ENCODE results near the gene SLC44A4. TPM values are rescaled to one million over a fixed set of nuclear protein-coding genes. Genes with fewer than 3 reads are reported as not detected.
A peak's percentile ranks its signal among the peaks of the same experiment; 100 is the strongest.
"Not testable (repeated sequence)": the region's sequence is repeated elsewhere in the genome, so short reads cannot be mapped to it uniquely, and the experiment has no call there.

The SLC44A4 gene
- total and polyA plus RNA-seq, 9 of the 15 experiments (the other 6 are each of a cell fraction or from before 2014, with no cell fraction given): 7.9 to 18.6 (median 11.2) TPM

- CTCF ChIA-PET (ENCODE audit: low intra/inter-chr PET ratio): interaction anchor here (0.6 kb wide), 1 partner anchor 10 kb away, joined by 3 read pairs; no protein-coding TSS in a partner anchor
- POLR2A ChIA-PET: interaction anchor here (0.6 to 15.7 kb wide), 26 partner anchors 2 to 297 kb away, joined by 3 to 229 read pairs (median 5); partner anchors contain the start of genes ABHD16A, APOM, BAG6 and C6orf47
- H3K9me1 ChIP-seq (ENCODE audit: control insufficient read depth, insufficient read depth, low read length); ATAC-seq; in situ Hi-C loops (cut with MboI); H2AFZ ChIP-seq (ENCODE audit: low read depth, low read length); H3K27me3 ChIP-seq (ENCODE audit: control insufficient read depth in 2 of 2, insufficient read depth in 2 of 2, low read length in 2 of 2); DNase-seq (ENCODE audit: extremely low read depth in 1 of 4, low spot score in 3 of 4); H3K9me3 ChIP-seq (replicated peaks; ENCODE audit: control insufficient read depth, insufficient read depth, low read depth, low read length); BruUV-seq (replicated peaks); FAIRE-seq; intact Hi-C loops (cut with micrococcal nuclease): not testable (repeated sequence)
- peaks cover 30% of the 10 kb centered on the region for H4K20me1 ChIP-seq (replicated peaks; ENCODE audit: control insufficient read depth, insufficient read depth, low read length)
- peak overlapping the region; percentile 94 for H3K4me2 ChIP-seq (ENCODE audit: insufficient read depth, low read length)
- peaks cover 26 to 43% of the 10 kb centered on the region in 2 experiments for H3K4me1 ChIP-seq (replicated peaks in 1 of 2; ENCODE audit: control insufficient read depth in 2 of 2, insufficient read depth in 2 of 2, low read length in 2 of 2)
- peak overlapping the region; percentile 98 to 100 for H3K9ac ChIP-seq (ENCODE audit: insufficient read depth in 1 of 2, low read depth in 2 of 2, low read length in 2 of 2)
- peaks cover 58% of the 10 kb centered on the region for H3K79me2 ChIP-seq (ENCODE audit: control insufficient read depth, insufficient read depth, low read length)
- H3K4me3 ChIP-seq: peak overlapping the region; percentile 85
- H3K27ac ChIP-seq (ENCODE audit: extremely low read depth, low read depth, low read length): peak overlapping the region; percentile 88; the same call in 2 of the 3 replicates
- 29% methylated on average over 9 of the region's 9 CpGs for WGBS (ENCODE audit: insufficient coverage, low coverage, missing lambda C conversion rate)
- H3K36me3 ChIP-seq (ENCODE audit: control insufficient read depth, insufficient read depth, low read length): peaks cover 60% of the 10 kb centered on the region
- peak; percentile 56; the same call in 1 of the 2 replicates for TF ChIP-seq ZBED1 (IDR thresholded peaks at IDR 0.05)
- peak; percentile 58; the same call in 1 of the 2 replicates for TF ChIP-seq STAT6 (CRISPR knock-in tag; IDR thresholded peaks at IDR 0.05)
- TF ChIP-seq LCOR (CRISPR knock-in tag; IDR thresholded peaks at IDR 0.05): 0 out of 2 replicates have a peak, but pooled peaks have one; percentile 0
- TF ChIP-seq ZFX (CRISPR knock-in tag; IDR thresholded peaks at IDR 0.05): peak; percentile 19; the same call in 1 of the 2 replicates
- TF ChIP-seq MXD1 (CRISPR knock-in tag; IDR thresholded peaks at IDR 0.05; ENCODE audit: borderline replicate concordance, poor library complexity, severe bottlenecking): peak; percentile 5
- TF ChIP-seq POLR2B (IDR thresholded peaks at IDR 0.05; ENCODE audit: low read depth, partially characterized antibody): peak; percentile 20
- TF ChIP-seq CHD1 (IDR thresholded peaks at IDR 0.05; ENCODE audit: low read length): peak; percentile 47
- TF ChIP-seq ZNF263 (CRISPR knock-in tag; IDR thresholded peaks at IDR 0.05; ENCODE audit: borderline replicate concordance): 0 out of 2 replicates have a peak, but pooled peaks have one; percentile 18
- TF ChIP-seq AFF4 (CRISPR knock-in tag; IDR thresholded peaks at IDR 0.05): 0 out of 2 replicates have a peak, but pooled peaks have one; percentile 1
- TF ChIP-seq KAT7 (CRISPR knock-in tag; IDR thresholded peaks at IDR 0.05; ENCODE audit: borderline replicate concordance): peak; percentile 8; the same call in 1 of the 2 replicates
- peak; percentile 50 for TF ChIP-seq POLR2A (conservative IDR thresholded peaks at IDR 0.05)
- 0 out of 2 replicates have a peak, but pooled peaks have one; percentile 17 for TF ChIP-seq HDGF (IDR thresholded peaks at IDR 0.05)
- peak; percentile 78; the same call in 1 of the 2 replicates for TF ChIP-seq HMGXB4 (CRISPR knock-in tag; IDR thresholded peaks at IDR 0.05)
These were observed 40.7 kb downstream of the SLC44A4 start for GRCh38 chr6:31838114-31838553.
